Measurements from ENCODE around the gene TMEM41A.
"Not testable (repeated sequence)": the region's sequence is repeated elsewhere in the genome, so short reads cannot be mapped to it uniquely, and the experiment has no call there.

The TMEM41A gene

GRCh38 chr3:185477316-185477715, 21.5 kb downstream of the TMEM41A start:
- H3K4me3 ChIP-seq (ENCODE audit: low read depth, low read length) = no peak overlapping the region
- TF ChIP-seq CTCF (IDR thresholded peaks at IDR 0.05; ENCODE audit: control insufficient read depth, extremely low read depth, insufficient read depth) = no peak
- no peak for DNase-seq (ENCODE audit: low read depth)

GRCh38 chr3:185474922-185475321, 23.9 kb downstream of the TMEM41A start:
- DNase-seq (ENCODE audit: low read depth); H3K4me3 ChIP-seq (ENCODE audit: low read depth, low read length): not testable (repeated sequence)

GRCh38 chr3:185473290-185473815, 25.5 kb downstream of the TMEM41A start:
- TF ChIP-seq CTCF (IDR thresholded peaks at IDR 0.05; ENCODE audit: control insufficient read depth, extremely low read depth, insufficient read depth) = no peak
- H3K4me3 ChIP-seq (ENCODE audit: low read depth, low read length) = no peak overlapping the region
- no peak for DNase-seq (ENCODE audit: low read depth)

GRCh38 chr3:185470323-185470722, 28.5 kb downstream of the TMEM41A start:
- no peak for TF ChIP-seq CTCF (IDR thresholded peaks at IDR 0.05; ENCODE audit: control insufficient read depth, extremely low read depth, insufficient read depth)
- no peak for DNase-seq (ENCODE audit: low read depth)
- no peak overlapping the region for H3K4me3 ChIP-seq (ENCODE audit: low read depth, low read length)

GRCh38 chr3:185469542-185469941, 29.3 kb downstream of the TMEM41A start:
- TF ChIP-seq CTCF (IDR thresholded peaks at IDR 0.05; ENCODE audit: control insufficient read depth, extremely low read depth, insufficient read depth) = no peak
- no peak overlapping the region for H3K4me3 ChIP-seq (ENCODE audit: low read depth, low read length)
- no peak for DNase-seq (ENCODE audit: low read depth)

GRCh38 chr3:185466123-185466522, 32.7 kb downstream of the TMEM41A start:
- DNase-seq (ENCODE audit: low read depth) = not testable (repeated sequence)

GRCh38 chr3:185465471-185465870, 33.4 kb downstream of the TMEM41A start:
- TF ChIP-seq CTCF (IDR thresholded peaks at IDR 0.05; ENCODE audit: control insufficient read depth, extremely low read depth, insufficient read depth) = no peak
- no peak overlapping the region for H3K4me3 ChIP-seq (ENCODE audit: low read depth, low read length)
- DNase-seq (ENCODE audit: low read depth) = no peak

More at GRCh38 chr3:185466123-185466522, 32.7 kb downstream of the TMEM41A start:
- not testable (repeated sequence) for H3K4me3 ChIP-seq (ENCODE audit: low read depth, low read length)

GRCh38 chr3:185460719-185461350, 38.0 kb downstream of the TMEM41A start:
- peak; percentile 53 for TF ChIP-seq CTCF (IDR thresholded peaks at IDR 0.05; ENCODE audit: control insufficient read depth, extremely low read depth, insufficient read depth)
- peak; percentile 14 for DNase-seq (ENCODE audit: low read depth)
- no peak overlapping the region for H3K4me3 ChIP-seq (ENCODE audit: low read depth, low read length)

All from LNCaP clone FGC (cell line).